Nucleus accumbens (tissue), 56 donors: ENCODE results near the gene SKIC8.
A peak's percentile ranks its signal among the peaks of the same experiment; 100 is the strongest.

Experiments used
- DNase-seq, 56 donors: peaks; one replicate each; lab custom pipeline; 2025; lab: John Stamatoyannopoulos, UW

The SKIC8 gene

GRCh38 chr15:78322724-78323521 lies 23.5 kb upstream of the SKIC8 start:
- DNase-seq: no peak

GRCh38 chr15:78322243-78322642 lies 22.8 kb upstream of the SKIC8 start:
- no peak for DNase-seq

- no peak for DNase-seq
Measured at GRCh38 chr15:78321786-78322185, 22.4 kb upstream of the SKIC8 start.

GRCh38 chr15:78321041-78321570 lies 21.7 kb upstream of the SKIC8 start:
- DNase-seq: no peak

GRCh38 chr15:78320183-78320582 lies 20.8 kb upstream of the SKIC8 start:
- DNase-seq: no peak

GRCh38 chr15:78319588-78319987 lies 20.2 kb upstream of the SKIC8 start:
- DNase-seq: no peak

- peak in 2 of 56 donors; percentile 9 to 23 for DNase-seq
Measured at GRCh38 chr15:78317145-78317836, 17.9 kb upstream of the SKIC8 start.

GRCh38 chr15:78316283-78317083 lies 17.1 kb upstream of the SKIC8 start:
- peak in 53 of 56 donors; percentile 11 to 90 (median 66) for DNase-seq

- DNase-seq: peak in 7 of 56 donors; percentile 10 to 52 (median 24)
Measured at GRCh38 chr15:78315686-78316282, 16.4 kb upstream of the SKIC8 start.

GRCh38 chr15:78314181-78314581 lies 14.8 kb upstream of the SKIC8 start:
- DNase-seq: no peak

GRCh38 chr15:78313383-78313782 lies 14.0 kb upstream of the SKIC8 start:
- DNase-seq: no peak

- DNase-seq: no peak
Measured at GRCh38 chr15:78312957-78313356, 13.5 kb upstream of the SKIC8 start.

GRCh38 chr15:78312536-78312935 lies 13.1 kb upstream of the SKIC8 start:
- no peak for DNase-seq

GRCh38 chr15:78311292-78311691 lies 11.9 kb upstream of the SKIC8 start:
- DNase-seq: no peak

GRCh38 chr15:78308422-78309032 lies 9.1 kb upstream of the SKIC8 start:
- DNase-seq: peak in 53 of 56 donors; percentile 5 to 84 (median 47)

- DNase-seq: no peak
Measured at GRCh38 chr15:78307976-78308375, 8.6 kb upstream of the SKIC8 start.

- DNase-seq: no peak
Measured at GRCh38 chr15:78306176-78306774, 6.9 kb upstream of the SKIC8 start.

- no peak for DNase-seq
Measured at GRCh38 chr15:78304216-78305066, 5.0 kb upstream of the SKIC8 start.
